HepG2 (cell line): ENCODE data around the gene CAPN3. TPM values are rescaled to one million over a fixed set of nuclear protein-coding genes. Genes with fewer than 3 reads are reported as not detected.

ENCODE experiments used
- polyA plus RNA-seq, 8 experiments: library from polyadenylated mRNA; depleted of rRNA in 3 of 8; stranded (reverse) in 7 of 8; unstranded in 1 of 8; fragments of >200 nt; fragmentation: Illumina TruSeq in 4 of 8; extraction: Trizol in 4 of 8; gene quantifications; 2 replicates each; pipeline versions ENCODE4 v1.2.1 to v1.2.3, GENCODE V29; 2011 to 2016; ENCODE audit warnings: low read depth in 4 of 8, missing spikeins in 1 of 8, mixed read lengths in 1 of 8; ENCODE audit not compliant: insufficient read depth in 1 of 8
- small RNA-seq, 3 experiments: library from RNA; depleted of rRNA; stranded (forward); fragments of <200 nt; gene quantifications; one replicate each; pipeline ENCODE3, GENCODE V24; 2012; ENCODE audit warnings: low read depth in 2 of 3, low replicate concordance in 1 of 3; ENCODE audit not compliant: insufficient read length in 3 of 3, insufficient read depth in 2 of 3
- total RNA-seq, 5 experiments: library from RNA; depleted of rRNA; stranded (reverse); fragments of >200 nt; fragmentation: Illumina TruSeq; extraction: Trizol; gene quantifications; 2 replicates each; pipeline ENCODE4 v1.2.3, GENCODE V29; 2016; ENCODE audit warnings: low read depth in 1 of 5

Gene CAPN3
- total and polyA plus RNA-seq, 2 of the 13 experiments (the other 11 are each of a cell fraction or from before 2014, with no cell fraction given) = 1.3 to 4.6 TPM

Small RNA genes within 50 kb of the gene (small RNA-seq; reads per million reads assigned to genes)
- 0 reads per million in 3 experiments for gene RNU6-188P

Other genes with a start within 250 kb of the CAPN3 start
- not detected in 2 replicates for gene PLA2G4F, start 202.9 kb upstream of the CAPN3 start, total RNA-seq (2016; rRNA removed; fragmentation: Illumina TruSeq; extraction: Trizol)
- gene PLA2G4F, start 202.9 kb upstream of the CAPN3 start, polyA plus RNA-seq (2011; rRNA removed) = 0.01 and 0.07 TPM in 2 replicates
- gene VPS39, start 151.2 kb upstream of the CAPN3 start, total RNA-seq (2016; rRNA removed; fragmentation: Illumina TruSeq; extraction: Trizol) = 22.5 and 22.9 TPM in 2 replicates
- gene VPS39, start 151.2 kb upstream of the CAPN3 start, polyA plus RNA-seq (2011; rRNA removed) = 28.7 and 32.0 TPM in 2 replicates
- 21.0 and 25.8 TPM in 2 replicates for gene GANC, start 86.3 kb upstream of the CAPN3 start, total RNA-seq (2016; rRNA removed; fragmentation: Illumina TruSeq; extraction: Trizol)
- 15.5 and 17.0 TPM in 2 replicates for gene GANC, start 86.3 kb upstream of the CAPN3 start, polyA plus RNA-seq (2011; rRNA removed)
- gene TMEM87A, start 86.1 kb upstream of the CAPN3 start, total RNA-seq (2016; rRNA removed; fragmentation: Illumina TruSeq; extraction: Trizol) = 22.8 and 42.8 TPM in 2 replicates
- 14.3 and 20.2 TPM in 2 replicates for gene TMEM87A, start 86.1 kb upstream of the CAPN3 start, polyA plus RNA-seq (2011; rRNA removed)
- 35.1 and 63.9 TPM in 2 replicates for gene ZNF106, start 131.6 kb downstream of the CAPN3 start, total RNA-seq (2016; rRNA removed; fragmentation: Illumina TruSeq; extraction: Trizol)
- 11.8 and 12.5 TPM in 2 replicates for gene ZNF106, start 131.6 kb downstream of the CAPN3 start, polyA plus RNA-seq (2011; rRNA removed)
- 101 and 136 TPM in 2 replicates for gene SNAP23, start 136.1 kb downstream of the CAPN3 start, total RNA-seq (2016; rRNA removed; fragmentation: Illumina TruSeq; extraction: Trizol)
- 27.4 and 37.0 TPM in 2 replicates for gene SNAP23, start 136.1 kb downstream of the CAPN3 start, polyA plus RNA-seq (2011; rRNA removed)
- 14.8 and 26.0 TPM in 2 replicates for gene LRRC57, start 189.3 kb downstream of the CAPN3 start, total RNA-seq (2016; rRNA removed; fragmentation: Illumina TruSeq; extraction: Trizol)
- 4.1 and 5.8 TPM in 2 replicates for gene LRRC57, start 189.3 kb downstream of the CAPN3 start, polyA plus RNA-seq (2011; rRNA removed)
- gene HAUS2, start 189.3 kb downstream of the CAPN3 start, total RNA-seq (2016; rRNA removed; fragmentation: Illumina TruSeq; extraction: Trizol) = 32.9 and 49.4 TPM in 2 replicates
- 10.0 and 11.6 TPM in 2 replicates for gene HAUS2, start 189.3 kb downstream of the CAPN3 start, polyA plus RNA-seq (2011; rRNA removed)
- 2.7 and 5.3 TPM in 2 replicates for gene STARD9, start 216.1 kb downstream of the CAPN3 start, total RNA-seq (2016; rRNA removed; fragmentation: Illumina TruSeq; extraction: Trizol)
- gene STARD9, start 216.1 kb downstream of the CAPN3 start, polyA plus RNA-seq (2011; rRNA removed) = 7.5 and 9.0 TPM in 2 replicates